ENCODE measurements around the gene DPF1.
"Not testable (repeated sequence)": the region's sequence is repeated elsewhere in the genome, so short reads cannot be mapped to it uniquely, and the experiment has no call there.

DNA sequence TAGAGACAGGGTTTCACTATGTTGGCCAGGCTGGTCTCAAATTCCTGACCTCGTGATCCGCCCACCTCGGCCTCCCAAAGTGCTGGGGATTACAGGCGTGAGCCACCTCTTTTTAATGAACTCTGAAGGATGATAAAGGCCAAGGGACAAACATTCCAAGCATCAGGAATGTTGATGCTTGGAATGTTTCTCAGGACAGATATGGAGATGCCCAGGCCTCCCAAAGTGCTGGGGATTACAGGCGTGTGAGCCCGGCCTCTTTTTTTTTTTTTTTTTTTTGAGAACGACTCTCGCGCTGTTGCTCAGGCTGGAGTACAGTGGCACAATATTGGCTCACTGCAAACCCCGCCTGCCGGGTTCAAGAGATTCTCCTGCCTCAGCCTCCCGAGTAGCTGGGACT lies 37.9 kb upstream of the DPF1 start:
- TF ChIP-seq CTCF (IDR thresholded peaks at IDR 0.05; ENCODE audit: insufficient read depth, low read length); POLR2AphosphoS5 (IDR thresholded peaks at IDR 0.05; ENCODE audit: low read depth); GABPA (IDR thresholded peaks at IDR 0.05; ENCODE audit: low read depth): not testable (repeated sequence)
- TF ChIP-seq, protein P1, sequence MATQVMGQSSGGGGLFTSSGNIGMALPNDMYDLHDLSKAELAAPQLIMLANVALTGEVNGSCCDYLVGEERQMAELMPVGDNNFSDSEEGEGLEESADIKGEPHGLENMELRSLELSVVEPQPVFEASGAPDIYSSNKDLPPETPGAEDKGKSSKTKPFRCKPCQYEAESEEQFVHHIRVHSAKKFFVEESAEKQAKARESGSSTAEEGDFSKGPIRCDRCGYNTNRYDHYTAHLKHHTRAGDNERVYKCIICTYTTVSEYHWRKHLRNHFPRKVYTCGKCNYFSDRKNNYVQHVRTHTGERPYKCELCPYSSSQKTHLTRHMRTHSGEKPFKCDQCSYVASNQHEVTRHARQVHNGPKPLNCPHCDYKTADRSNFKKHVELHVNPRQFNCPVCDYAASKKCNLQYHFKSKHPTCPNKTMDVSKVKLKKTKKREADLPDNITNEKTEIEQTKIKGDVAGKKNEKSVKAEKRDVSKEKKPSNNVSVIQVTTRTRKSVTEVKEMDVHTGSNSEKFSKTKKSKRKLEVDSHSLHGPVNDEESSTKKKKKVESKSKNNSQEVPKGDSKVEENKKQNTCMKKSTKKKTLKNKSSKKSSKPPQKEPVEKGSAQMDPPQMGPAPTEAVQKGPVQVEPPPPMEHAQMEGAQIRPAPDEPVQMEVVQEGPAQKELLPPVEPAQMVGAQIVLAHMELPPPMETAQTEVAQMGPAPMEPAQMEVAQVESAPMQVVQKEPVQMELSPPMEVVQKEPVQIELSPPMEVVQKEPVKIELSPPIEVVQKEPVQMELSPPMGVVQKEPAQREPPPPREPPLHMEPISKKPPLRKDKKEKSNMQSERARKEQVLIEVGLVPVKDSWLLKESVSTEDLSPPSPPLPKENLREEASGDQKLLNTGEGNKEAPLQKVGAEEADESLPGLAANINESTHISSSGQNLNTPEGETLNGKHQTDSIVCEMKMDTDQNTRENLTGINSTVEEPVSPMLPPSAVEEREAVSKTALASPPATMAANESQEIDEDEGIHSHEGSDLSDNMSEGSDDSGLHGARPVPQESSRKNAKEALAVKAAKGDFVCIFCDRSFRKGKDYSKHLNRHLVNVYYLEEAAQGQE (IDR thresholded peaks at IDR 0.05; ENCODE audit: insufficient replicate concordance, low read depth) = not testable (repeated sequence)

Data from HL-60 (cell line).